MM.1S (cell line): ENCODE results near the gene PRPF38A.

Source experiments
- CTCF ChIP-seq: fragments of 300-600 bp; sonication (generic); IDR thresholded peaks from 2 replicates; pipeline ENCODE4 v1.5.1; 2016; ENCODE audit warnings: antibody characterized with exemption, low read length, mixed read lengths
- EZH2 ChIP-seq: fragments of 300-600 bp; sonication (generic); optimal IDR thresholded peaks from 2 replicates; pipeline ENCODE3; 2017; ENCODE audit warnings: low read depth, mild to moderate bottlenecking, antibody characterized with exemption, low read length, mixed read lengths

GRCh38 chr1:52460694-52461093 is 56.3 kb downstream of the PRPF38A start:
- no peak for TF ChIP-seq CTCF
- no peak for TF ChIP-seq EZH2
